Right lobe of liver (tissue), 6 donors: ENCODE data around the gene CUL5. TPM values are rescaled to one million over a fixed set of nuclear protein-coding genes. Genes with fewer than 3 reads are reported as not detected.

Experiments
- ATAC-seq, 4 donors: fragments of 200-7000 bp; cut with Tn5 transposase; one replicate each; pipeline ENCODE4 v1.9.1; 2020; ENCODE audit warnings: mild to moderate bottlenecking in 4 of 4, moderate library complexity in 4 of 4
- DNase-seq, 3 donors: peaks; one replicate each; pipeline ENCODE4 v3.0.0-alpha.2; 2020
- H3K27ac ChIP-seq, 3 donors: fragments of 200-600 bp; one replicate each; pipeline ENCODE4 v1.8.0; 2022
- H3K27me3 ChIP-seq, 2 donors: fragments of 200-600 bp; one replicate each; pipeline ENCODE4 v1.8.0; 2022
- H3K36me3 ChIP-seq, 4 donors: fragments of 200-600 bp; sonication (generic) in 1 of 4; one replicate each; pipeline versions ENCODE4 v1.5.1 to v1.8.0; 2017 to 2022; ENCODE audit warnings: control low read depth in 1 of 4
- H3K4me1 ChIP-seq, 4 donors: fragments of 200-600 bp; sonication (generic) in 1 of 4; one replicate each; pipeline versions ENCODE4 v1.5.1 to v1.8.0; 2017 to 2022; ENCODE audit warnings: control low read depth in 1 of 4
- H3K4me3 ChIP-seq, 3 donors: fragments of 200-600 bp; one replicate each; pipeline ENCODE4 v1.8.0; 2022
- H3K9me3 ChIP-seq, 4 donors: fragments of 200-600 bp; sonication (generic) in 1 of 4; one replicate each; pipeline versions ENCODE4 v1.5.1 to v1.8.0; 2017 to 2022; ENCODE audit warnings: control low read depth in 1 of 4
- POLR2A ChIP-seq: fragments of 450-650 bp; IDR thresholded peaks from one replicate; pipeline ENCODE4 v1.6.1; 2017; ENCODE audit warnings: antibody characterized with exemption, mild to moderate bottlenecking
- WGBS: methylation state at CpG from one replicate; pipeline ENCODE4 v1.1.6; 2018; ENCODE audit warnings: low coverage, low lambda C conversion rate; ENCODE audit not compliant: insufficient coverage; ENCODE audit errors: missing lambda C conversion rate; 5-methylcytosine and 5-hydroxymethylcytosine counted together
- intact Hi-C, 2 donors: fragments of 100-400 bp; cut with DNase I; formaldehyde crosslinking; loops; one replicate each; pipeline versions ENCODE4 v1.11.2 to v1.14.1; 2022
- total RNA-seq, 6 experiments: library from RNA; depleted of rRNA in 2 of 6; stranded (reverse); fragments of >200 nt in 2 of 6; fragmentation: NEBNext Ultra II Directional in 3 of 6; extraction: Animal tissue kit (Norgen Biotek cat#: 25700) in 3 of 6; gene quantifications; one replicate each; pipeline versions ENCODE4 v1.1.0 to v1.2.4, GENCODE V29; 2016 to 2023
- TF ChIP-seq, protein P1 (sequence below), 4 donors: fragments of 200-600 bp in 3 of 4; fragments of 450-650 bp in 1 of 4; IDR thresholded peaks; one replicate each; pipeline versions ENCODE4 v1.5.1 to v1.8.0; 2016 to 2022; ENCODE audit warnings: antibody characterized with exemption in 4 of 4, mild to moderate bottlenecking in 2 of 4
- donor health status: DM: no; HTN: yes; CAD: no.
- donor health status: DM: no; HTN: no; CAD: no.
- donor health status: DM: no; HTN: no; CAD: no.
- donor health status: DM: no; HTN: yes; CAD: no.
- donor health status: DM: no; HTN: yes; CAD: no.

The CUL5 gene
- total RNA-seq, 6 experiments from 2014 or later = 14.0 to 20.2 (median 17.8) TPM

DNA sequence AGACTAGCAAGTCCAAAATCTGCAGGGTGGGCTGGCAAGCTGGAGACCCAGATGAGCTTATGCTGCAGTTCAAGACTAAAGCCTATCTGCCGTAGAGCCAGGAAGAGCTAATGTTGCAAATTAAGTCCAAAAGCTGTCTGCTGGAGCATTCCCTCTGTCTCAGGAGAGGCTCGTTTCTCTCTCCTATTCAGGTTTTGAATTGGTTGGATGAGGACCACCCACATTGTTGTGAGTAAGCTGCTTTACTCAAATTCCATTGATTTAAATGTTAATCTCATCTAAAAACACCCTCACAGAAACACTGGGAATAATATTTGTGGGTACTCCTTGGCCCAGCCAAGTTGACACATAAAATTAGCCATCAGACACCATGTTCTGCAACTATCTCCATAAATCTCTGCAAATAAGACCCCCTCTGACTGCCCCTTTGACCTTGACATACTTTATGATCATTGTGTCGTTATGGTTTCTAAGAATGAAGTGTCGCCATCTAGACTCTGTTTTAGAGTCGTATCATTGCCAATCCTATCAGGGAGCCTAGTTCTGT lies 16.8 kb upstream of the CUL5 start:
- no peak overlapping the region for H3K4me3 ChIP-seq
- H3K9me3 ChIP-seq = no peaks in the 10 kb centered on the region
- intact Hi-C loops = no loop called here
- H3K27ac ChIP-seq = no peak overlapping the region
- WGBS = 66% methylated on average over 4 of the region's 5 CpGs
- H3K27me3 ChIP-seq = no peaks in the 10 kb centered on the region
- TF ChIP-seq, protein P1, sequence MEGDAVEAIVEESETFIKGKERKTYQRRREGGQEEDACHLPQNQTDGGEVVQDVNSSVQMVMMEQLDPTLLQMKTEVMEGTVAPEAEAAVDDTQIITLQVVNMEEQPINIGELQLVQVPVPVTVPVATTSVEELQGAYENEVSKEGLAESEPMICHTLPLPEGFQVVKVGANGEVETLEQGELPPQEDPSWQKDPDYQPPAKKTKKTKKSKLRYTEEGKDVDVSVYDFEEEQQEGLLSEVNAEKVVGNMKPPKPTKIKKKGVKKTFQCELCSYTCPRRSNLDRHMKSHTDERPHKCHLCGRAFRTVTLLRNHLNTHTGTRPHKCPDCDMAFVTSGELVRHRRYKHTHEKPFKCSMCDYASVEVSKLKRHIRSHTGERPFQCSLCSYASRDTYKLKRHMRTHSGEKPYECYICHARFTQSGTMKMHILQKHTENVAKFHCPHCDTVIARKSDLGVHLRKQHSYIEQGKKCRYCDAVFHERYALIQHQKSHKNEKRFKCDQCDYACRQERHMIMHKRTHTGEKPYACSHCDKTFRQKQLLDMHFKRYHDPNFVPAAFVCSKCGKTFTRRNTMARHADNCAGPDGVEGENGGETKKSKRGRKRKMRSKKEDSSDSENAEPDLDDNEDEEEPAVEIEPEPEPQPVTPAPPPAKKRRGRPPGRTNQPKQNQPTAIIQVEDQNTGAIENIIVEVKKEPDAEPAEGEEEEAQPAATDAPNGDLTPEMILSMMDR (IDR thresholded peaks at IDR 0.05) = no peak
- TF ChIP-seq POLR2A = no peak
- ATAC-seq (no peak), DNase-seq (no peak)
- H3K4me1 ChIP-seq = peaks cover 0 to 16% (median 0%) of the 10 kb centered on the region in 4 donors
- H3K36me3 ChIP-seq = no peaks in the 10 kb centered on the region

DNA sequence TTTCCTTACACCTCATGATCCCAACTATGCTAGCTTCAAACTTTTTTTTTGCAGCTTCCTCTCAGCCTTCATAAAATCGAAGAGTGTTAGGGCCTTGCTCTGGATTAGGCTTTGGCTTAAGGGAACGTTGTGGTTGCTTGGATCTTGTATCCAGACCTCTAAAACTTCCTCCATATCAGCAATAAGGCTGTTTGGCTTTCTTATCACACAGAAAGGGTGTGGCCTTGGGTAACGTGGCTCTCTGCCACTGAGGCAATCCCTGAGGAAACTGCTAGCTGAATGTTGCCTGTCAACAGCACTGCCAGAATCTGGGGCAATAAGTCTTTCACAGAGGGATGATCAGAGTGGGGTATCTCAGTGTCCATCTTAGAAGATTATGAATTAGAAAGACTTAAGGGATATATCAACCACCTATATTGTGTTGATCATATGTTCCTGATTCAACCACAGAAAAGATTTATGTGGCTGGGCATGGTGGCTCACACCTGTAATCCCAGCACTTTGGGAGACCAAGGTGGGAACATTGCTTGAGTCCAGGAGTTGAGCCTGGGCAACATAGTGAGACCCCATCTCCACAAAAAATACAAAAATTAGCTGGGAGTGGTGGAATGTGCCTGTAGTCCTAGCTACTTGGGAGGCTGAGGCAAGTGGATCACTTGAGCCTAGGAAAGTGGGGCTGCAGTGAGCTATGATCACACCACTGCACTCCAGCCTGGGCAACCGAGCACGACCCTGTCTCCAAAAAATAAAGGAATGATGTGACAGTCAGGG lies 12.5 kb upstream of the CUL5 start:
- peaks cover 0 to 8% (median 0%) of the 10 kb centered on the region in 4 donors for H3K4me1 ChIP-seq
- no peak for ATAC-seq

DNA sequence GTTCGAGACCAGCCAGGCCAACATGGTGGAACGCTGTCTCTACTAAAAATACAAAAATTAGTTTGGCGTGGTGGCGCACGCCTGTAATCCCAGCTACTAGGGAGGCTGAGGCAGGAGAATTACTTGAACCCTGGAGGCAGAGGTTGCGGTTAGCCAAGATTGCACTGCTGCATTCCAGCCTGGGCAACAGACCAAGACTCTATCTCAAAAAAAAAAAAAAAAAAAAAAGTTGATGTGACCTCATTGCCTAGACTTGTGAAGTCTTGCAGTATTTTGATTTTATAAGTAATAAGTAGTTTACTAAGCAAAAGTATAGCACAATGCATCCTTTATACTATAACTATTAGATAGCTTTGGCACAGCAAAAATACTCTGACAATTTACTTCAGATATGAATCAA lies 9.9 kb upstream of the CUL5 start:
- DNase-seq = no peak
- H3K27ac ChIP-seq = no peak overlapping the region
- H3K36me3 ChIP-seq = no peaks in the 10 kb centered on the region
- H3K9me3 ChIP-seq = no peaks in the 10 kb centered on the region
- no peak overlapping the region for H3K4me3 ChIP-seq
- no peak for TF ChIP-seq POLR2A
- TF ChIP-seq, protein P1 (IDR thresholded peaks at IDR 0.05) = no peak
- intact Hi-C loops = no loop called here
- 96% methylated on average over 4 of the region's 6 CpGs for WGBS
- H3K4me1 ChIP-seq = no peaks in the 10 kb centered on the region
- no peak for ATAC-seq
- no peaks in the 10 kb centered on the region for H3K27me3 ChIP-seq

More for the DNA sequence above, 12.5 kb upstream of the CUL5 start:
- no peak overlapping the region for H3K27ac ChIP-seq
- intact Hi-C loops = no loop called here
- no peaks in the 10 kb centered on the region for H3K27me3 ChIP-seq
- no peaks in the 10 kb centered on the region for H3K9me3 ChIP-seq
- WGBS = 41% methylated on average over 3 of the region's 5 CpGs
- TF ChIP-seq, protein P1 (IDR thresholded peaks at IDR 0.05) = no peak
- no peak for TF ChIP-seq POLR2A
- H3K36me3 ChIP-seq = no peaks in the 10 kb centered on the region
- no peak overlapping the region for H3K4me3 ChIP-seq
- no peak for DNase-seq

DNA sequence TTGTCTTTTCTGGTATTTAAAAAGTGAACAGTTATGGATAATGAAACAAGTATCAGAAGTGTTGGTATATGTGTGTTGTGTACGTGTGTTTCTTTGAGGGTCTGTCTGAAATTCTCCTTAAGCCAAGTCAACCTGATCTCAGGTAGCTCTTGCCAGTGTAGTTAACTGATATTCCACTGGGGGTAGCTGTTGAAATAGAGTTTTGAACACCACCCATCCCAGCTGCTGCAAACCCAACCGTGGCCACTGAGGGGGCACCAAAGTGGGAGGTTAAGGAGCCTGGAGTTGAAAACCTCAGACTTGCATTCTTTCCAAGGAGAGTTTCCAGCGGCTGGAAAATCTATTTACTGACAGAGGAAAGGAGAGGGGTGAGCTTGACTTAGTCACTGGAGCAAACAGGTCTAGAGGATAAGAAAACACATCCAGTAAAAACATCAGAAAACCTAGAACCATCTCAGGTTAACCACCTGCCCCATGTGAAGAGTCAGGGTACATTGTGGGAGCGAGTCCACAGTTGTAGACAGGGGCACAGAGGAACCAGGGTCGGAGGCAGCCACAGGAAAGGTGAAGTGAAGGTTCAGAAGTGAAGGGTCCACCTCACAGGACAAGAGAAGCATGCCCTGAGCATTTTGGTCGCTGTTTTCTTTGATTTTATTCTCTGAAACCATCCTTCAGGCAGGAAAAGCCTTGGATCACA lies 8.8 kb upstream of the CUL5 start:
- intact Hi-C loops = no loop called here
- Histone ChIP-seq H3K27me3 (no peaks in the 10 kb centered on the region), H3K27ac (no peak overlapping the region), H3K4me1 (no peaks in the 10 kb centered on the region), H3K36me3 (no peaks in the 10 kb centered on the region), H3K9me3 (no peaks in the 10 kb centered on the region), H3K4me3 (no peak overlapping the region)
- DNase-seq (no peak), ATAC-seq (peak; percentile 67 to 90 (median 74))
- 10% methylated on average over 5 of the region's 6 CpGs for WGBS
- TF ChIP-seq, protein P1 (IDR thresholded peaks at IDR 0.05) = peak; percentile 41 to 47 (median 42)
- TF ChIP-seq POLR2A = no peak
